GM15510 (cell line): Measurements from ENCODE around the gene ERC1.

Experiments
- POLR2A ChIP-seq: IDR thresholded peaks from 3 replicates; pipeline ENCODE4 v1.6.1; 2011; ENCODE audit warnings: borderline replicate concordance; ENCODE audit not compliant: insufficient read length; ENCODE audit errors: extremely low read depth

The ERC1 gene

GRCh38 chr12:1357711-1358110, 366.7 kb downstream of the ERC1 start:
- TF ChIP-seq POLR2A, result no peak

- TF ChIP-seq POLR2A, result no peak
Observed at GRCh38 chr12:1360441-1361210, 369.6 kb downstream of the ERC1 start.

- TF ChIP-seq POLR2A, result no peak
Observed at GRCh38 chr12:1362143-1362662, 371.2 kb downstream of the ERC1 start.

- no peak for TF ChIP-seq POLR2A
Observed at GRCh38 chr12:1365703-1366102, 374.7 kb downstream of the ERC1 start.

GRCh38 chr12:1367331-1368291, 376.6 kb downstream of the ERC1 start:
- no peak for TF ChIP-seq POLR2A

- no peak for TF ChIP-seq POLR2A
Observed at GRCh38 chr12:1369460-1369859, 378.4 kb downstream of the ERC1 start.

- no peak for TF ChIP-seq POLR2A
Observed at GRCh38 chr12:1369938-1370500, 379.0 kb downstream of the ERC1 start.

GRCh38 chr12:1373901-1374735, 383.1 kb downstream of the ERC1 start:
- no peak for TF ChIP-seq POLR2A

GRCh38 chr12:1375323-1375722, 384.3 kb downstream of the ERC1 start:
- no peak for TF ChIP-seq POLR2A

- TF ChIP-seq POLR2A, result no peak
Observed at GRCh38 chr12:1377117-1377516, 386.1 kb downstream of the ERC1 start.

GRCh38 chr12:1377681-1378080, 386.7 kb downstream of the ERC1 start:
- no peak for TF ChIP-seq POLR2A

- TF ChIP-seq POLR2A, result no peak
Observed at GRCh38 chr12:1380171-1380851, 389.3 kb downstream of the ERC1 start.

- TF ChIP-seq POLR2A, result no peak
Observed at GRCh38 chr12:1382151-1382550, 391.1 kb downstream of the ERC1 start.

GRCh38 chr12:1382826-1383225, 391.8 kb downstream of the ERC1 start:
- no peak for TF ChIP-seq POLR2A
